GM13977 (cell line): Measurements from ENCODE around the gene TTC19.

ENCODE experiments used
- DNase-seq: peaks from one replicate; pipeline ENCODE4 v3.0.0; 2012; ENCODE audit warnings: low spot score
- in situ Hi-C: fragments of 300-500 bp; cut with MboI; formaldehyde crosslinking; loops from one replicate; pipeline ENCODE4 v1.12.0; 2022; ENCODE audit warnings: low sequenced_read_pairs, low pct_unique_long_range_greater_than_20kb, mixed read lengths, inconsistent platforms; ENCODE audit not compliant: unreplicated experiment
- TF ChIP-seq, protein P1 (sequence below): IDR thresholded peaks from 2 replicates; pipeline ENCODE4 v1.5.1; 2012; ENCODE audit warnings: mild to moderate bottlenecking, control low read depth; ENCODE audit not compliant: insufficient read depth; ENCODE audit errors: extremely low read depth, missing control alignments

The TTC19 gene

DNA sequence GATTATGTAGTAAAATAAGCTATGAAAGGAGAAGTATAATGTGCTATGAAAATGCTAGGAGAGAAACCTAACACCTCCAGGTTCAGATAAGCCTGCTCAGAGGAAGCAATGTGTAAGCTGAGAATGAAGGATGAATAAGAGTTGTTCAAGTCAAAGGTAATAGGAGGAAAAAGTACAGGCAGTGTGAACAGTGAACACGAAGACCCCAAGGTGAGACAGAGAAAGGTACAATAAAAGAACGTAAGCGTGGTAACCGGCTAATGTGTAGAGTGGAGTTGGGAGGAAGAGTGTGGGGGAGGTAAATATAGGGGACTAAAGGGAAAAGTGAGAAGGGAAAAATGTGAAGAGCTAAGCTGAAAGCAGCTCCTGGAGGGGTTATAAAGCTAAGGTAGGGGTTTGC is 74.2 kb downstream of the TTC19 start:
- no peak for DNase-seq
- in situ Hi-C loops = no loop called here
- TF ChIP-seq, protein P1, sequence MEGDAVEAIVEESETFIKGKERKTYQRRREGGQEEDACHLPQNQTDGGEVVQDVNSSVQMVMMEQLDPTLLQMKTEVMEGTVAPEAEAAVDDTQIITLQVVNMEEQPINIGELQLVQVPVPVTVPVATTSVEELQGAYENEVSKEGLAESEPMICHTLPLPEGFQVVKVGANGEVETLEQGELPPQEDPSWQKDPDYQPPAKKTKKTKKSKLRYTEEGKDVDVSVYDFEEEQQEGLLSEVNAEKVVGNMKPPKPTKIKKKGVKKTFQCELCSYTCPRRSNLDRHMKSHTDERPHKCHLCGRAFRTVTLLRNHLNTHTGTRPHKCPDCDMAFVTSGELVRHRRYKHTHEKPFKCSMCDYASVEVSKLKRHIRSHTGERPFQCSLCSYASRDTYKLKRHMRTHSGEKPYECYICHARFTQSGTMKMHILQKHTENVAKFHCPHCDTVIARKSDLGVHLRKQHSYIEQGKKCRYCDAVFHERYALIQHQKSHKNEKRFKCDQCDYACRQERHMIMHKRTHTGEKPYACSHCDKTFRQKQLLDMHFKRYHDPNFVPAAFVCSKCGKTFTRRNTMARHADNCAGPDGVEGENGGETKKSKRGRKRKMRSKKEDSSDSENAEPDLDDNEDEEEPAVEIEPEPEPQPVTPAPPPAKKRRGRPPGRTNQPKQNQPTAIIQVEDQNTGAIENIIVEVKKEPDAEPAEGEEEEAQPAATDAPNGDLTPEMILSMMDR = no peak

DNA sequence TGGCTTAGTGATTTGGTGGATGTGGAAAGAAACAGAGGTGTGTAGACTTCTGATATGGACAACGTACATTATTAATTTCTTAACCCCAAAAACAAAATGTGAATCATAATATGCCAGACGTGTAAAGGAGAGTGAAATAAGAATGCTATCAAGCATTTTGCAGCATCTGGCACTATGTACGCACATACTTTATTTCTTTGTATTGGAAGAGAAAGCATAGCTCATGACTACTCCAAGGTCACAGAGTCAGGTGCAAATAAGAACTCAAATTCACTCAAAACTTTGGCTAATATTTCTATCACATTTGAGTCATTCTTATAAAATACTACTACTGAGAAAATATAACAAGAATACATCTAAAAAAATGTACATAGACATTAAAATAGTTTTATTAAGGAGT is 74.8 kb downstream of the TTC19 start:
- TF ChIP-seq, protein P1 = no peak
- no peak for DNase-seq
- in situ Hi-C loops = no loop called here

DNA sequence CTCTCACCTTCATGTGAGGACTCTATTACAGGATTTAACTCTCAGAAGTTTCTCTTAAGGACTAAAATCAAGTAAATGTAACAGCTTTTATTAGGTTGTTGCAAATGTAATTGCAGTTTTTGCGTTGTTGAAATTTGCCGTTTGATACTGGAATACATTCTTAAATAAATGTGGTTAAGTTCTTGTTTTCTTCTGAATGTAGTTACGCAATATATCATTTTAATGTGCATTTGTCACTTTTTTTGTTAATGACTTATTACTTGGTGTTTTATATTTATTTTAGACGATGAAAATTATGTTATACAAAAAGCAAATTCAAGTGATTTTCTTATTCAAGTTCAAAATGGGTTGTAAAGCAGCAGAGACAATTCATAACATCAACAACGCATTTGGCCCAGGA is 76.3 kb downstream of the TTC19 start:
- in situ Hi-C loops = no loop called here
- no peak for DNase-seq
- TF ChIP-seq, protein P1 = no peak
